Stimulated activated CD4-positive, alpha-beta T cell treated with anti-CD3 and anti-CD28 coated beads, Interleukin-12 subunit alpha, Interleukin-12 subunit beta, amount 100 ng/mL, for 48 hours (primary cell): Measurements from ENCODE around the gene ABCB6.
"Not testable (repeated sequence)": the region's sequence is repeated elsewhere in the genome, so short reads cannot be mapped to it uniquely, and the experiment has no call there.

Experiments used
- DNase-seq, 3 donors: peaks; one replicate each; pipeline ENCODE4 v3.0.0-alpha.2; 2020; ENCODE audit warnings: low read depth in 2 of 3, low spot score in 1 of 3

Gene ABCB6

GRCh38 chr2:219218732-219219701, at the start of gene ABCB6:
ABCB6 (minus strand) TSS chr2:219218958; CDS start chr2:219218673, 285 bp downstream.
- peak; percentile 85 to 88 (median 85) for DNase-seq

GRCh38 chr2:219268294-219268693, 49.5 kb upstream of the ABCB6 start:
- DNase-seq = no peak

- DNase-seq = no peak
Measured at GRCh38 chr2:219266886-219267285, 48.1 kb upstream of the ABCB6 start.

- DNase-seq = no peak
Measured at GRCh38 chr2:219266232-219266631, 47.5 kb upstream of the ABCB6 start.

GRCh38 chr2:219261024-219261855, 42.5 kb upstream of the ABCB6 start:
- DNase-seq = no peak

GRCh38 chr2:219258942-219259341, 40.2 kb upstream of the ABCB6 start:
- DNase-seq = not testable (repeated sequence)

GRCh38 chr2:219254590-219255201, 35.9 kb upstream of the ABCB6 start:
- DNase-seq = peak in 1 of 3 donors; percentile 34

- peak; percentile 76 to 83 (median 81) for DNase-seq
Measured at GRCh38 chr2:219253753-219254589, 35.2 kb upstream of the ABCB6 start, which contains the start of gene TUBA4A. TUBA4A (minus strand) TSS chr2:219253918; CDS start chr2:219253858, 60 bp downstream.

GRCh38 chr2:219252900-219253752, 34.4 kb upstream of the ABCB6 start, which contains the start of gene TUBA4B:
TUBA4B (plus strand) TSS chr2:219253243; CDS start chr2:219253408, 165 bp downstream.
- DNase-seq = peak in 2 of 3 donors; percentile 32 to 40

- DNase-seq = no peak
Measured at GRCh38 chr2:219252570-219252899, 33.8 kb upstream of the ABCB6 start.

GRCh38 chr2:219252084-219252483, 33.3 kb upstream of the ABCB6 start:
- DNase-seq = no peak

GRCh38 chr2:219251656-219252055, 32.9 kb upstream of the ABCB6 start:
- no peak for DNase-seq

- DNase-seq = no peak
Measured at GRCh38 chr2:219250049-219250781, 31.5 kb upstream of the ABCB6 start.

GRCh38 chr2:219249203-219249980, 30.6 kb upstream of the ABCB6 start:
- DNase-seq = peak in 1 of 3 donors; percentile 27

GRCh38 chr2:219248845-219249202, 30.1 kb upstream of the ABCB6 start:
- no peak for DNase-seq

GRCh38 chr2:219247678-219248642, 29.2 kb upstream of the ABCB6 start:
- peak; percentile 34 to 54 (median 47) for DNase-seq

GRCh38 chr2:219246559-219246958, 27.8 kb upstream of the ABCB6 start:
- no peak for DNase-seq
